Activated naive CD8-positive, alpha-beta T cell treated with anti-CD3 and anti-CD28 coated beads, Interleukin-2, amount 10 ng/mL, durations not matched to agents 7 days and 5 days (primary cell): ENCODE results near the gene LRP1B. TPM values are rescaled to one million over a fixed set of nuclear protein-coding genes. Genes with fewer than 3 reads are reported as not detected.
A peak's percentile ranks its signal among the peaks of the same experiment; 100 is the strongest.
"Not testable (repeated sequence)": the region's sequence is repeated elsewhere in the genome, so short reads cannot be mapped to it uniquely, and the experiment has no call there.

Source experiments
- ATAC-seq: fragments of 150-1000 bp; cut with Tn5 transposase; one replicate; pipeline ENCODE4 v1.10.0; 2021; ENCODE audit warnings: low read depth, moderate library complexity
- POLR2A ChIA-PET: fragments of 350-600 bp; sonication (Branson Sonifier 250); formaldehyde crosslinking; loops from one replicate; lab custom pipeline; 2021; ENCODE audit warnings: antibody characterized with exemption; lab: Charles Lee
- DNase-seq: peaks from one replicate; pipeline ENCODE4 v3.0.0; 2021
- H3K27ac Mint-ChIP-seq: one replicate; pipeline ENCODE4 v1.8.0; 2022; ENCODE audit warnings: mild to moderate bottlenecking, mixed read lengths
- H3K27me3 Mint-ChIP-seq: one replicate; pipeline ENCODE4 v1.8.0; 2022; ENCODE audit warnings: mild to moderate bottlenecking, moderate library complexity, mixed read lengths
- H3K36me3 Mint-ChIP-seq: one replicate; pipeline ENCODE4 v1.8.0; 2021; ENCODE audit warnings: mild to moderate bottlenecking, mixed read lengths
- H3K4me1 Mint-ChIP-seq: one replicate; pipeline ENCODE4 v1.8.0; 2021; ENCODE audit warnings: mixed read lengths
- H3K4me3 Mint-ChIP-seq: one replicate; pipeline ENCODE4 v1.8.0; 2022; ENCODE audit warnings: mild to moderate bottlenecking, moderate library complexity, mixed read lengths
- H3K9me3 Mint-ChIP-seq: one replicate; pipeline ENCODE4 v1.8.0; 2021; ENCODE audit warnings: mixed read lengths
- total RNA-seq, 2 experiments: library from RNA; stranded (reverse); gene quantifications; one replicate each; pipeline ENCODE4 v1.2.3, GENCODE V29; 2021

LRP1B gene
- total RNA-seq, 2 experiments from 2014 or later = not detected

DNA sequence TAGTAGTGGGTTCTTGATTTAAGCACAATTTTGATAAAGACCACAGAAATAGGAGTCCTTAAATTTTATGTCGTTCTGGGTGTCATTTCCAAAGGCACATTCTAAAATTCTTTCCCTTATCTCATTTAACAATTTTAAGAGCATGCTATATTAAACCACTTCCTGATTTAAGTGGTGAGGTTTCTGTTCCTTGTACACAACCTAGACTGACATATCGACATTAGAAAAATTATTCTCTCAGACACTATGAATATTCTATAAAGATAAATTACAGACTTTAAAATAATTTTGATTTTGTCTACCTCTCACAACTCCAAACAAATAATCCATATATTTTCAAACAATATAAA, 923.8 kb downstream of the LRP1B start:
- POLR2A ChIA-PET = no interaction called here
- ATAC-seq = no peak
- Mint-ChIP-seq H3K9me3 (peaks cover 11% of the 10 kb centered on the region), H3K4me1 (no peaks in the 10 kb centered on the region), H3K4me3 (no peak overlapping the region), H3K27ac (no peak overlapping the region), H3K36me3 (no peaks in the 10 kb centered on the region), H3K27me3 (no peaks in the 10 kb centered on the region)
- no peak for DNase-seq

- POLR2A ChIA-PET = no interaction called here
- Mint-ChIP-seq H3K27me3 (no peaks in the 10 kb centered on the region), H3K27ac (no peak overlapping the region), H3K36me3 (no peaks in the 10 kb centered on the region), H3K4me3 (no peak overlapping the region), H3K9me3 (peaks cover 7% of the 10 kb centered on the region), H3K4me1 (no peaks in the 10 kb centered on the region)
- ATAC-seq (no peak), DNase-seq (no peak)
Measured at GRCh38 chr2:141201016-141201565, 929.7 kb downstream of the LRP1B start.

- no peak overlapping the region for H3K27ac Mint-ChIP-seq
- ATAC-seq (no peak), DNase-seq (no peak)
- H3K27me3 Mint-ChIP-seq = no peaks in the 10 kb centered on the region
- POLR2A ChIA-PET = no interaction called here
- no peaks in the 10 kb centered on the region for H3K36me3 Mint-ChIP-seq
- no peak overlapping the region for H3K4me3 Mint-ChIP-seq
- peaks cover 1% of the 10 kb centered on the region for H3K4me1 Mint-ChIP-seq
- H3K9me3 Mint-ChIP-seq = peaks cover 7% of the 10 kb centered on the region
Measured at GRCh38 chr2:141200191-141200590, 930.6 kb downstream of the LRP1B start.

- DNase-seq = no peak
- Mint-ChIP-seq H3K9me3 (peaks cover 7% of the 10 kb centered on the region), H3K27me3 (no peaks in the 10 kb centered on the region), H3K4me3 (no peak overlapping the region), H3K27ac (no peak overlapping the region), H3K36me3 (no peaks in the 10 kb centered on the region), H3K4me1 (peaks cover 1% of the 10 kb centered on the region)
- POLR2A ChIA-PET = no interaction called here
- no peak for ATAC-seq
Measured at GRCh38 chr2:141199711-141200110, 931.1 kb downstream of the LRP1B start.

DNA sequence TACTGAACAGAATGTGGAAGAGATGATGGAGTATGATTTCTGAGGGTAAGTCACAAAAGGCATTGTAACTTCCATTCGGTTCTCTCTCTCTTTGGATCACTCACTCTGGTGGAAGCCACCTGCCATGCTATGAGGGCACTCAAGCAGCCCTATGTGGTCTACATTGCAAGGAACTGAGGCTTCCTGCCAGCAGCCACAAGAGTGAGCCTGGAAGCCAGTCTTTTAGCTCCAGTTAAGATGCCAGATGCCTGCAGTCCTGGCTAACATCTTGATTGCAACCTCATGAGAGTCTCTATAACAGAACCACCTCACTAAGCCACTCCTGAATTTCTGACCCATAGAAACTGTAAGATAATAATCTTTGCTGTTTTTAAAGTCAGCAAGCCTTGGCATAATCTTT, 935.7 kb downstream of the LRP1B start:
- Mint-ChIP-seq H3K4me1 (peaks cover 1% of the 10 kb centered on the region), H3K36me3 (no peaks in the 10 kb centered on the region), H3K4me3 (no peak overlapping the region), H3K9me3 (no peaks in the 10 kb centered on the region), H3K27ac (no peak overlapping the region), H3K27me3 (no peaks in the 10 kb centered on the region)
- DNase-seq (no peak), ATAC-seq (peak; percentile 30)
- POLR2A ChIA-PET = no interaction called here

- H3K4me1 Mint-ChIP-seq = no peaks in the 10 kb centered on the region
- no peak for ATAC-seq
- DNase-seq = no peak
- H3K9me3 Mint-ChIP-seq = no peaks in the 10 kb centered on the region
- H3K27me3 Mint-ChIP-seq = no peaks in the 10 kb centered on the region
- POLR2A ChIA-PET = no interaction called here
- H3K4me3 Mint-ChIP-seq = no peak overlapping the region
- H3K27ac Mint-ChIP-seq = no peak overlapping the region
- no peaks in the 10 kb centered on the region for H3K36me3 Mint-ChIP-seq
Measured at GRCh38 chr2:141187075-141187439, 943.8 kb downstream of the LRP1B start.

DNA sequence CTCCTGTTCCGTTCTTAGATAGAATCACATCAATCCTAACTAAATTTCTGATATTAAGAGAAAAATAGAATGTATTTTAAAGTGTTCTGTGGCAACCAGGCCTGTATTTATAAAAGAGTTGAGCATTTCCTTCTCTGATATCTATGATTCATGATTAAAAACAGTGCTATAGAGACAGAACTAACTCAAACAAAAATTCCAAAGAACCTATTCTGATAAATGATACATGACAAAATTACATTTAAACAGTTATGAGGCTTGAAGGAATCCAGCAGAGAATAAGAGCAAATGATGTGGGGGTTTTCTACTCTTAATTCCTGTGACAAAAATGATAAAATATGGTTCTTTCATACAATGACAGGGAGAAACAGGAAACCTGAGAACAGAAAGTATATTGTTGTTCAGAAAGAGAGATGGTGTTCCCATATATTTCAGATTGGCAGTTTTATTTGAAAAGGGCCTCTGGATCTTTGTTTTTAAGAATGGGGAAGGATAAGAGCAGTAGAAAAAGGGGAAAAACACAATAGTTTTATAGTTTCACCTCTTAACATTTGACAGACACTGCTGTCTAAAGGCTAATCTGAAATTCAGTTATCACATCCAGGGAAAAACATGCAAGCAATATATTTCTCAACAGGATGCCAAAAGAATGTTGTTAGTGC, 944.3 kb downstream of the LRP1B start:
- DNase-seq (no peak), ATAC-seq (no peak)
- Mint-ChIP-seq H3K27me3 (no peaks in the 10 kb centered on the region), H3K27ac (no peak overlapping the region), H3K9me3 (no peaks in the 10 kb centered on the region), H3K36me3 (no peaks in the 10 kb centered on the region), H3K4me3 (no peak overlapping the region), H3K4me1 (no peaks in the 10 kb centered on the region)
- POLR2A ChIA-PET = no interaction called here

GRCh38 chr2:141182246-141182645, 948.6 kb downstream of the LRP1B start:
- Mint-ChIP-seq H3K27me3 (no peaks in the 10 kb centered on the region), H3K36me3 (no peaks in the 10 kb centered on the region), H3K27ac (no peak overlapping the region), H3K4me1 (no peaks in the 10 kb centered on the region), H3K9me3 (no peaks in the 10 kb centered on the region), H3K4me3 (no peak overlapping the region)
- ATAC-seq = no peak
- POLR2A ChIA-PET = no interaction called here
- no peak for DNase-seq

DNA sequence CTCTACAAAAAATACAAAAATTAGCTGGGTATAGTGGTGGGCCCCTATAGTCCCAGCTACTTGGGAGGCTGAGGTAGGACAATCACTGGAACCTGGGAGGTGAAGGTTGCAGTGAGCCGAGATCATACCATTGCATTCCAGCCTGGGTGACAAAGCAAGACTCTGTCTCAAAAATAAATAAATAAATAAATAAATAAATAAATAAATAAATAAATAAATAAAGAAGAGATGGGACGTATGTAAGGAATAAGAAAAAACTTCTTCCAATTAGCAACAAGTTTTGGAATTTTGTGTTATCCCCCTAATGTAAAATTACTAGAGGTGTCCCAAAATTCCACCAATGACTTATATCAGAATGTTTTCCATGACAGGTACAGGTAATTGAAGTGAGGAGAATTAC, 961.7 kb downstream of the LRP1B start:
- DNase-seq, H3K9me3 Mint-ChIP-seq, ATAC-seq, H3K27me3 Mint-ChIP-seq, H3K27ac Mint-ChIP-seq, H3K4me3 Mint-ChIP-seq, H3K4me1 Mint-ChIP-seq, H3K36me3 Mint-ChIP-seq, POLR2A ChIA-PET: not testable (repeated sequence)

GRCh38 chr2:141162314-141162713, 968.5 kb downstream of the LRP1B start:
- DNase-seq = no peak
- no peaks in the 10 kb centered on the region for H3K4me1 Mint-ChIP-seq
- no peak for ATAC-seq
- POLR2A ChIA-PET = no interaction called here
- no peak overlapping the region for H3K27ac Mint-ChIP-seq
- no peaks in the 10 kb centered on the region for H3K27me3 Mint-ChIP-seq
- no peaks in the 10 kb centered on the region for H3K9me3 Mint-ChIP-seq
- H3K36me3 Mint-ChIP-seq = no peaks in the 10 kb centered on the region
- H3K4me3 Mint-ChIP-seq = no peak overlapping the region

DNA sequence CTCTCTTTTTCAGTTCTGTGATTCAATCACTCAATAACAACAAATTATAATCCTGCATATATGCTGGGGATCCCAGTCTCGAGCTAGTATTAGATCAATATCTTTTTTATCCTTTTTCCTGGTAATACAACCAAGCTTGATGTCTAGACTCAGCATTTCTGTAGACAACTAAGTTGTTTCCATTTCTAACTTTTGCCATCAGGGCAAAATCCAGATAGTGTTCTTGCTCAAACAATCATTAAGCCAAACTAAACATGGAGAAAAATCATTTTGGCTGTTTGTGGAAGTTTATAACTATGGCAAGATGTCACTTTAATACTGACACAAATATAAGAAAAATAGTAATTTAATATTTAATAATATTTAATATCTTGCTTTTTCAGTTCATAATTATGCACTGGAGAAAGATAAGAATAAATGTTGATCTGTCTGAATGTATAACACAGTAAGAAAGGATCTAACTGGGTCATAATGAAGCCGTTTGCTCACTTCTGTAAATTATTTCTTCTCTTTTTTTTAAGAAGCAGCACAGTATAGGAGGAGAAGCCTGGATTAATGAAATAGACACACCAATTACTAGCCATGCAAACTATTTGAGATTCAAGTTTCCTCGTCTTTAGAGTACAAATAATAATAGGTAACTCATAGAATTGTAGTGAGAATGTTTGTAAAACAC, 979.1 kb downstream of the LRP1B start:
- no peak overlapping the region for H3K4me3 Mint-ChIP-seq
- DNase-seq = no peak
- H3K36me3 Mint-ChIP-seq = no peaks in the 10 kb centered on the region
- no peak overlapping the region for H3K27ac Mint-ChIP-seq
- no peaks in the 10 kb centered on the region for H3K27me3 Mint-ChIP-seq
- ATAC-seq = no peak
- no peaks in the 10 kb centered on the region for H3K9me3 Mint-ChIP-seq
- POLR2A ChIA-PET = no interaction called here
- peaks cover under 1% of the 10 kb centered on the region for H3K4me1 Mint-ChIP-seq

DNA sequence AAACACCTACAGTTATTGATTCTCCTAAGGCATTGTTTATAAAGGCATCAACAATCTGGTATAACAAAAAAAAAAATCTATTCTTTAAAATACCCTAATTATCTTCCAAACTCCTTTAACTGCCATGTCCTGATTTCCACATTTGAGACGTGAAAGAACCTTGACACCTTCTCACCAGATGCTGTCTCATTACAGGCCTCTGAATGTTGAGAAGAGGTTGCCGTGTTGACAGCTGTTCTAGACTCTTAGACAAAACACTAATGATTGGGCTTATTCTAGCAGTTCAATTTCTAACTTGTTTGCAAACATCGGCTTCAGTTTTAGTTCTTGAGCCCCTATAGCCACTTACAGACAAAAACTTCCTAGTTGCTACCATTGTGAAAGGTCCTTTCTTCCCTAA, 988.8 kb downstream of the LRP1B start:
- Mint-ChIP-seq H3K4me1 (peaks cover 4% of the 10 kb centered on the region), H3K36me3 (no peaks in the 10 kb centered on the region), H3K27me3 (no peaks in the 10 kb centered on the region), H3K9me3 (peaks cover 2% of the 10 kb centered on the region), H3K27ac (no peak overlapping the region), H3K4me3 (no peak overlapping the region)
- DNase-seq (no peak), ATAC-seq (no peak)
- POLR2A ChIA-PET = no interaction called here

- H3K4me3 Mint-ChIP-seq = no peak overlapping the region
- ATAC-seq = peak; percentile 99
- no peaks in the 10 kb centered on the region for H3K27me3 Mint-ChIP-seq
- H3K9me3 Mint-ChIP-seq = peaks cover 10% of the 10 kb centered on the region
- no peak overlapping the region for H3K27ac Mint-ChIP-seq
- no peak for DNase-seq
- POLR2A ChIA-PET = no interaction called here
- H3K4me1 Mint-ChIP-seq = peaks cover 7% of the 10 kb centered on the region
- peaks cover 6% of the 10 kb centered on the region for H3K36me3 Mint-ChIP-seq
Measured at GRCh38 chr2:141137122-141137693, 993.6 kb downstream of the LRP1B start.

GRCh38 chr2:141133883-141134282, 996.9 kb downstream of the LRP1B start:
- Mint-ChIP-seq H3K36me3 (peaks cover 6% of the 10 kb centered on the region), H3K9me3 (peaks cover 10% of the 10 kb centered on the region), H3K27me3 (no peaks in the 10 kb centered on the region), H3K4me1 (peaks cover 7% of the 10 kb centered on the region), H3K27ac (no peak overlapping the region), H3K4me3 (no peak overlapping the region)
- DNase-seq (no peak), ATAC-seq (no peak)
- POLR2A ChIA-PET = no interaction called here
